VCaP (cell line): Measurements from ENCODE around the gene SMC1B.

Source experiments
- H3K27ac ChIP-seq: fragments of 450-650 bp; 2 replicates; pipeline ENCODE4 v1.5.1; 2017
- TF ChIP-seq, protein P1 (sequence below): fragments of 450-650 bp; conservative IDR thresholded peaks from 2 replicates; pipeline ENCODE4 v1.5.1; 2017; ENCODE audit warnings: mild to moderate bottlenecking, moderate library complexity

The SMC1B gene

DNA sequence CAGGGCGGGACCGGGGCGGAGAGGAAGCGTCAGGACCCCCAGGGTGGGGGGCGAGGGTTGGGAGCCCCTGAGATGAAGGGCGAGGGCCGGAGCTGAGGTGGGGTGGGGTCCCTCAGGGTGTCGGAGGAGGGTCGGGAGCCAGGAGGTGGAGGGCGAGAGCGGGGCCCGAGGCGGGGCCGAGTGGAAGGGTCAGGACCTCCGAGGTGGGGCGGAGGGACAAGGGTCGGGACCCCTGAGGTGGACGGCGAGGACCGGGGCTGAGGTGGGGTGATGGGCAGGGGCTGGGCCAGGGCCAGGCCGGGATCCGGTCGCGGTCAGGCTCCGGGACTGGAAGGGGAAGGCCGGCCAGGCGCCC, 409 bp downstream of the SMC1B start:
- TF ChIP-seq, protein P1, sequence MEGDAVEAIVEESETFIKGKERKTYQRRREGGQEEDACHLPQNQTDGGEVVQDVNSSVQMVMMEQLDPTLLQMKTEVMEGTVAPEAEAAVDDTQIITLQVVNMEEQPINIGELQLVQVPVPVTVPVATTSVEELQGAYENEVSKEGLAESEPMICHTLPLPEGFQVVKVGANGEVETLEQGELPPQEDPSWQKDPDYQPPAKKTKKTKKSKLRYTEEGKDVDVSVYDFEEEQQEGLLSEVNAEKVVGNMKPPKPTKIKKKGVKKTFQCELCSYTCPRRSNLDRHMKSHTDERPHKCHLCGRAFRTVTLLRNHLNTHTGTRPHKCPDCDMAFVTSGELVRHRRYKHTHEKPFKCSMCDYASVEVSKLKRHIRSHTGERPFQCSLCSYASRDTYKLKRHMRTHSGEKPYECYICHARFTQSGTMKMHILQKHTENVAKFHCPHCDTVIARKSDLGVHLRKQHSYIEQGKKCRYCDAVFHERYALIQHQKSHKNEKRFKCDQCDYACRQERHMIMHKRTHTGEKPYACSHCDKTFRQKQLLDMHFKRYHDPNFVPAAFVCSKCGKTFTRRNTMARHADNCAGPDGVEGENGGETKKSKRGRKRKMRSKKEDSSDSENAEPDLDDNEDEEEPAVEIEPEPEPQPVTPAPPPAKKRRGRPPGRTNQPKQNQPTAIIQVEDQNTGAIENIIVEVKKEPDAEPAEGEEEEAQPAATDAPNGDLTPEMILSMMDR, result no peak
- peak overlapping the region; percentile 8; the same call in 1 of the 2 replicates for H3K27ac ChIP-seq

DNA sequence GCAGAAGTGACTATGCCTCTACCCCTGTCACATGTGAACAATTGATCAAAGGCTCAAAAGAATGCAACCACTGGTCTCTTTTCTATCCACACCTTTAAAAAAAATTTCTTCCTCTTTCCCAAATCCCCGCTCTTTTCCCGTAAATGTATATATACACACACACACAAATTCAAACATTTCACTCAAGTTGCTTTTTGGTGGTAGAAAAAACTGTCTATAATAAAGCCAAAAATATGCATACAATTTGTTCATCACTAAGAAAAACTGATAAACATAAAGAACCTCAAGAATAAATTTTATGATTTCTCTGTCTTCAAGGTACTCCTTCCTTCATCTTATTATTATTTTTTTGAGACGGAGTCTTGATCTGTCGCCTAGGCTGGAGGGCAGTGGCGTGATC, 5.6 kb downstream of the SMC1B start:
- H3K27ac ChIP-seq, result no peak overlapping the region
- TF ChIP-seq, protein P1, result no peak

DNA sequence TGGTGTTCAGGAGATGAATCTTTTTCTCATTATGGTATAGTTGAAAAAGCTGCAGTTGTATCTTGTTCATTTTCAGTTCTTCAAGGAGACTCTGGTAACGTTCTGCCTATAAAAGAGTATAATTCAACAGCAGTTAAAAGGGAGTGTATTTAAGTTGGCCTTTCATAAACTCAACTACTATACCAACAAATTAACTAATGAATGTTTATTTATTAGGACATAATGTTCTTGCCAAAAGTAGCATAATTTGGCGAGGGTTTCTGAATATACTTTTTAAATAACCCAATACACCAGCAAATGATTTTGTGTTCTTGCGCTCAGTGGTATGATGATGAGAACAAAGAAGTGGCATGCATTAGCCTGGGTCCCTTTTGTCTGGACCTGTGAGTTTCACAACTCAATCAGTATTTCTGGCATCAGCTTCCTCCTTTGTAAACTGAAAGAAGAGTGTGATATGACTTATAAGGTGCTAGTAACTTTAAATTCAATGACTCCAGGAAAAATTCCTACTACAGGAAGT, 10.9 kb downstream of the SMC1B start:
- TF ChIP-seq, protein P1, result no peak
- H3K27ac ChIP-seq, result peak overlapping the region; percentile 56

DNA sequence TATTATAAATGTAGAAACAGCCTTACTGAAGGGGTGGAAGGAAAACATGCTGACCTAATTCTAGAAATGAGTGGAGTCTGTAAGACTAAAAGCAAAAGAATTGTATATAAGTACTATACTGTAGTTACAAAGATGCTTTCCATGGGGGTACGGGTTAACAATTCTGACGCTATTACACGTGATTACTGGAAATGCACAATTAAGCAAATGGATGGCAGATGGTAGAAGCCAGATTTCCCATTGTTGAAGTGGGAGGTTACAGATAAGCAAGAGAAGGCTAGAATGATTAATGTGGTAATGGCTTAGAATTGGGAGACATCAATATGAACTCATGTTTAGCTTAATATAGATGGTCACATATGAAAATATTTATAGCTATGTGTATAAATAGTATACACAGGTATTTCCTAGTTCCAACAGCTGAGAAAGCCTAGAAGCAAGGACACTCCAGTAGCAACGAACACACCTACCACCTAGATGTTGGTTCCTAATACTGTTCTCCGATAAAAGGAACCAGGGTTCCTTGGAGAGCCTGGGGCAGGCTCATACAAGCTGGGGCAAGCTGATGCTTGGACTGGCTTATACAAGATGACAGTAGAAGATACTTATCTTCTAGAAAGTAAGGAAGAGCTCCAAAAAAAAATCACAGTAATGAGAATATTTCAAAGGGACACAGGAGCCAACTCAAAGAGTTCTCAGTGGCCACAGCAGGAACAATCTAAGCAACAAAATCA, 13.5 kb downstream of the SMC1B start:
- TF ChIP-seq, protein P1, result no peak
- H3K27ac ChIP-seq, result no peak overlapping the region

DNA sequence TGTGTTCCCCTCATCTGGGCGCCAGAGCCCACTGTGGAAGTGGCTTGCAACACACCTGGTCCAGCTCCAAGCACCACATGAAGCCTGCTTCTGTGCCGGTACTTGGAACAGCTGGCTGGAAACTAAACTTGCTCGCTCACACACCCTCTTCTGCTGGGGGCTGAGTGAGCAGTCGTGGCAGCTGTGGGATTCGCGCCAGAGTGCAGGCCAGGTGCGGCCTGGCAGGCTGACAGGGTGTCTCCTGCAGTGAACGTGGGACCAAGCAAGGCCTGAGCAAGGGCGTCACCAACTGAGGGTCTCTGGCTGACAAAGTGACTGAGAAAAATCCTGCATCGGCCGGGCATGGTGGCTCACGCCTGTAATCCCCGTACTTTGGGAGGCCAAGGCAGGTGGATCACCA, 15.2 kb downstream of the SMC1B start:
- no peak overlapping the region for H3K27ac ChIP-seq
- TF ChIP-seq, protein P1, result no peak

DNA sequence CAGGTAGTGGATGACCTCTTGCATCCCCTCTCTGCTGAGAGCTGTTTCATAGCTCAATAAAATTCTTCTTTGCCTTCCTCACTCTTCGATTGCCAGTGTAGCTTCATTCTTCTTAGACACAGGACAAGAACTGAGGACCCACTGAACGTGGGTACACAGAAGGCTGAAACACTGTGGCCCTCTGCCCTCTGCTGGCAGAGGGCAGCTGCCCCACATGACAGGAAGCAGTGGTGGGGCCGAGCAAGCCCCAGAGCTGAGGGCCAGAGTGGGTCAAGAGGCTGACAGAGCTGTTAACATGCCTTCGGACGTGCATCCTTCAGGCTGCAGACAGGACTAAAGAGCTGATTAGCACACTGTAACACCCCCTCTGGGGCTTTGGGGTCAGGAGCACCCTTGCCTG, 15.6 kb downstream of the SMC1B start:
- H3K27ac ChIP-seq, result no peak overlapping the region
- TF ChIP-seq, protein P1, result no peak

DNA sequence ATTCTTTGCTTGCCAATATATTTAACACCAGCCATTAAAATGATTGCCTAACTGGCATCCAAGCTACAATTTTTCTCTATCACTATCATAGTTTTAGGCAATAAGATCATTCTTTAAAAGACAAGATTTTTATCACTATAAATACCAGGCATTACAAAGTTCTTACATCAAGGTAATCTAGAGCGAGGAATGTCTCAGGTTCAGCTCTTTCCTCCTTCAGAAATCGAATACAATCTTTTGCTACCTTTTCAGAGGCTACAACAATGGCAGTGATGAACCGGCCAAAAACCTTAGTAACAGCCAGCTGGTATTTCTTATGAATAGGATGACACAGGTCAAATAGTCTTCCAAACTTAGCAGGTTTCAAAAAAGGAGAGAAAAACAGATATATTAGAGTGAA, 23.9 kb downstream of the SMC1B start:
- TF ChIP-seq, protein P1, result no peak
- H3K27ac ChIP-seq, result no peak overlapping the region
